BJ (cell line): ENCODE measurements around the gene SMIM20. TPM values are rescaled to one million over a fixed set of nuclear protein-coding genes. Genes with fewer than 3 reads are reported as not detected.

Experiments
- CTCF ChIA-PET: fragments of 350-600 bp; formaldehyde crosslinking; extraction: SDS; loops from one replicate; lab custom pipeline; 2021; ENCODE audit warnings: antibody characterized with exemption, inconsistent platforms; lab: Yijun Ruan, JAX
- POLR2A ChIA-PET: fragments of 300-600 bp; sonication (Branson Sonifier 250); formaldehyde crosslinking; extraction: SDS; loops from one replicate; lab custom pipeline; 2021; ENCODE audit warnings: antibody characterized with exemption; lab: Charles Lee
- DNase-seq: peaks from one replicate; pipeline ENCODE4 v3.0.0-alpha.2; 2011; ENCODE audit warnings: low read depth
- H3K27me3 ChIP-seq: 2 replicates; pipeline ENCODE4 v1.6.0; 2011; ENCODE audit warnings: low read length; ENCODE audit not compliant: control insufficient read depth, insufficient read depth
- H3K36me3 ChIP-seq: 2 replicates; pipeline ENCODE4 v1.5.1; 2011; ENCODE audit warnings: low read length; ENCODE audit not compliant: control insufficient read depth, insufficient read depth
- H3K4me3 ChIP-seq: 2 replicates; pipeline ENCODE4 v1.5.1; 2011; ENCODE audit warnings: low read depth, mild to moderate bottlenecking, control low read depth, low read length
- CTCF ChIP-seq: IDR thresholded peaks from 2 replicates; pipeline ENCODE4 v1.5.1; 2011; ENCODE audit warnings: low read depth, mild to moderate bottlenecking, control low read depth, inconsistent platforms, low read length, moderate library complexity; ENCODE audit not compliant: insufficient read depth
- polyA plus RNA-seq: library from polyadenylated mRNA; depleted of rRNA; stranded (reverse); fragments of >200 nt; gene quantifications from 2 replicates; pipeline ENCODE4 v1.2.3, GENCODE V29; 2011

The SMIM20 gene
- polyA plus RNA-seq, 1 experiment: 15.7 TPM

GRCh38 chr4:25890571-25891485, 23.2 kb upstream of the SMIM20 start:
- no peaks in the 10 kb centered on the region for H3K36me3 ChIP-seq
- no peak for DNase-seq
- no peak for TF ChIP-seq CTCF
- CTCF ChIA-PET: no interaction called here
- H3K27me3 ChIP-seq: peaks cover 2% of the 10 kb centered on the region
- H3K4me3 ChIP-seq: no peak overlapping the region
- POLR2A ChIA-PET: no interaction called here

- no peak for TF ChIP-seq CTCF
- CTCF ChIA-PET: no interaction called here
- Histone ChIP-seq H3K4me3 (no peak overlapping the region), H3K36me3 (no peaks in the 10 kb centered on the region), H3K27me3 (peaks cover 2% of the 10 kb centered on the region)
- POLR2A ChIA-PET: no interaction called here
- DNase-seq: no peak
Measured at GRCh38 chr4:25892796-25893195, 21.2 kb upstream of the SMIM20 start.

- DNase-seq: no peak
- ChIA-PET CTCF (no interaction called here), POLR2A (no interaction called here)
- Histone ChIP-seq H3K27me3 (no peaks in the 10 kb centered on the region; the same call in 1 of the 2 replicates), H3K36me3 (no peaks in the 10 kb centered on the region), H3K4me3 (no peak overlapping the region)
- no peak for TF ChIP-seq CTCF
Measured at GRCh38 chr4:25896776-25897539, 17.1 kb upstream of the SMIM20 start.

- Histone ChIP-seq H3K27me3 (no peaks in the 10 kb centered on the region; the same call in 1 of the 2 replicates), H3K36me3 (no peaks in the 10 kb centered on the region), H3K4me3 (no peak overlapping the region)
- ChIA-PET POLR2A (no interaction called here), CTCF (interaction anchor here (1.2 kb wide), 1 partner anchor 459 kb away, joined by 3 read pairs; no protein-coding TSS in a partner anchor)
- no peak for DNase-seq
- TF ChIP-seq CTCF: no peak
Measured at GRCh38 chr4:25900310-25900709, 13.7 kb upstream of the SMIM20 start.

- CTCF ChIA-PET: interaction anchor here (0.6 kb wide), 1 partner anchor 508 kb away, joined by 3 read pairs; no protein-coding TSS in a partner anchor
- Histone ChIP-seq H3K36me3 (no peaks in the 10 kb centered on the region), H3K4me3 (no peak overlapping the region), H3K27me3 (no peaks in the 10 kb centered on the region; the same call in 1 of the 2 replicates)
- no peak for DNase-seq
- POLR2A ChIA-PET: no interaction called here
- TF ChIP-seq CTCF: no peak
Measured at GRCh38 chr4:25901030-25901430, 13.0 kb upstream of the SMIM20 start.
